Omental fat pad (tissue), 4 donors: Measurements from ENCODE around the gene SLC11A1. TPM values are rescaled to one million over a fixed set of nuclear protein-coding genes. Genes with fewer than 3 reads are reported as not detected.

ENCODE experiments used
- ATAC-seq: fragments of 150-250 bp; one replicate; pipeline ENCODE4 v1.9.1; 2016; ENCODE audit warnings: mild to moderate bottlenecking, moderate library complexity; ENCODE audit not compliant: low FRiP score
- DNase-seq: peaks from one replicate; pipeline ENCODE4 v3.0.0-alpha.2; 2019; ENCODE audit warnings: low spot score
- CTCF ChIP-seq, 3 donors: fragments of 450-650 bp; IDR thresholded peaks; one replicate each; pipeline ENCODE4 v1.5.1; 2016 to 2017; ENCODE audit warnings: antibody characterized with exemption in 3 of 3, mild to moderate bottlenecking in 3 of 3, moderate library complexity in 2 of 3
- total RNA-seq, 4 donors: library from RNA; depleted of rRNA; stranded (reverse); fragments of >200 nt; gene quantifications; one replicate each; pipeline ENCODE4 v1.1.0, GENCODE V29; 2016

SLC11A1 gene
- total RNA-seq, 4 donors from 2014 or later = 40.0 to 218 (median 127) TPM

GRCh38 chr2:218434456-218434855 lies 52.4 kb downstream of the SLC11A1 start:
- no peak for ATAC-seq
- TF ChIP-seq CTCF (IDR thresholded peaks at IDR 0.05) = no peak
- no peak for DNase-seq

- TF ChIP-seq CTCF (IDR thresholded peaks at IDR 0.05) = no peak
- ATAC-seq (no peak), DNase-seq (no peak)
Observed at GRCh38 chr2:218435003-218435982, 53.2 kb downstream of the SLC11A1 start.

GRCh38 chr2:218436992-218437391 lies 54.9 kb downstream of the SLC11A1 start:
- DNase-seq (no peak), ATAC-seq (no peak)
- no peak for TF ChIP-seq CTCF (IDR thresholded peaks at IDR 0.05)

- TF ChIP-seq CTCF (IDR thresholded peaks at IDR 0.05) = no peak
- DNase-seq (no peak), ATAC-seq (no peak)
Observed at GRCh38 chr2:218437969-218438368, 55.9 kb downstream of the SLC11A1 start.

- DNase-seq (no peak), ATAC-seq (no peak)
- no peak for TF ChIP-seq CTCF (IDR thresholded peaks at IDR 0.05)
Observed at GRCh38 chr2:218438596-218438995, 56.5 kb downstream of the SLC11A1 start.

GRCh38 chr2:218444692-218445357 lies 62.8 kb downstream of the SLC11A1 start:
- no peak for DNase-seq
- TF ChIP-seq CTCF (IDR thresholded peaks at IDR 0.05) = no peak
- no peak for ATAC-seq
